Omental fat pad (tissue), 4 donors: Measurements from ENCODE around the gene URM1. TPM values are rescaled to one million over a fixed set of nuclear protein-coding genes. Genes with fewer than 3 reads are reported as not detected.

Experiments
- ATAC-seq: fragments of 150-250 bp; one replicate; pipeline ENCODE4 v1.9.1; 2016; ENCODE audit warnings: mild to moderate bottlenecking, moderate library complexity; ENCODE audit not compliant: low FRiP score
- DNase-seq: peaks from one replicate; pipeline ENCODE4 v3.0.0-alpha.2; 2019; ENCODE audit warnings: low spot score
- total RNA-seq, 4 donors: library from RNA; depleted of rRNA; stranded (reverse); fragments of >200 nt; gene quantifications; one replicate each; pipeline ENCODE4 v1.1.0, GENCODE V29; 2016
- TF ChIP-seq, protein P1 (sequence below), 3 donors: fragments of 450-650 bp; IDR thresholded peaks; one replicate each; pipeline ENCODE4 v1.5.1; 2016 to 2017; ENCODE audit warnings: antibody characterized with exemption in 3 of 3, mild to moderate bottlenecking in 3 of 3, moderate library complexity in 2 of 3

URM1 gene
- total RNA-seq, 4 donors from 2014 or later = 19.8 to 26.0 (median 23.8) TPM

DNA sequence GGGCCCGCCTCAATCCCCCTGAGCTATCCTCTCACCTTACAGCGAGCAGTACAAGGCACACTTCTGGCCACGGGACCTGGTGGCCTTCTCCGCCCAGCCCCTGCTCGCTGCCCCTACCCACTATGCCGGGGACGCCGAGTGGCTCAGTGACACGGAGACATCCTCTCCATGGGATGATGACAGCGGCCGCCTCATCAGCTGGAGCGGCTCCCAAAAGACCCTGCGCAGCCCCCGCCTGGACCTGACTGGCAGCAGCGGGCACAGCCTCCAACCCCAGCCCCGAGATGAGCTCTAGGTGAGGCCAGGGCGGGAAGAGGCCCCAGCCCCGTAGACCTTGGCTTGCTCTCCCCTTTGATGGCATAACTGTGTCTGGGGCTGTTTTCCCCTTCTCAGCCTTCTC lies 64.4 kb downstream of the URM1 start:
- ATAC-seq (no peak), DNase-seq (no peak)
- TF ChIP-seq, protein P1, sequence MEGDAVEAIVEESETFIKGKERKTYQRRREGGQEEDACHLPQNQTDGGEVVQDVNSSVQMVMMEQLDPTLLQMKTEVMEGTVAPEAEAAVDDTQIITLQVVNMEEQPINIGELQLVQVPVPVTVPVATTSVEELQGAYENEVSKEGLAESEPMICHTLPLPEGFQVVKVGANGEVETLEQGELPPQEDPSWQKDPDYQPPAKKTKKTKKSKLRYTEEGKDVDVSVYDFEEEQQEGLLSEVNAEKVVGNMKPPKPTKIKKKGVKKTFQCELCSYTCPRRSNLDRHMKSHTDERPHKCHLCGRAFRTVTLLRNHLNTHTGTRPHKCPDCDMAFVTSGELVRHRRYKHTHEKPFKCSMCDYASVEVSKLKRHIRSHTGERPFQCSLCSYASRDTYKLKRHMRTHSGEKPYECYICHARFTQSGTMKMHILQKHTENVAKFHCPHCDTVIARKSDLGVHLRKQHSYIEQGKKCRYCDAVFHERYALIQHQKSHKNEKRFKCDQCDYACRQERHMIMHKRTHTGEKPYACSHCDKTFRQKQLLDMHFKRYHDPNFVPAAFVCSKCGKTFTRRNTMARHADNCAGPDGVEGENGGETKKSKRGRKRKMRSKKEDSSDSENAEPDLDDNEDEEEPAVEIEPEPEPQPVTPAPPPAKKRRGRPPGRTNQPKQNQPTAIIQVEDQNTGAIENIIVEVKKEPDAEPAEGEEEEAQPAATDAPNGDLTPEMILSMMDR (IDR thresholded peaks at IDR 0.05) = no peak

DNA sequence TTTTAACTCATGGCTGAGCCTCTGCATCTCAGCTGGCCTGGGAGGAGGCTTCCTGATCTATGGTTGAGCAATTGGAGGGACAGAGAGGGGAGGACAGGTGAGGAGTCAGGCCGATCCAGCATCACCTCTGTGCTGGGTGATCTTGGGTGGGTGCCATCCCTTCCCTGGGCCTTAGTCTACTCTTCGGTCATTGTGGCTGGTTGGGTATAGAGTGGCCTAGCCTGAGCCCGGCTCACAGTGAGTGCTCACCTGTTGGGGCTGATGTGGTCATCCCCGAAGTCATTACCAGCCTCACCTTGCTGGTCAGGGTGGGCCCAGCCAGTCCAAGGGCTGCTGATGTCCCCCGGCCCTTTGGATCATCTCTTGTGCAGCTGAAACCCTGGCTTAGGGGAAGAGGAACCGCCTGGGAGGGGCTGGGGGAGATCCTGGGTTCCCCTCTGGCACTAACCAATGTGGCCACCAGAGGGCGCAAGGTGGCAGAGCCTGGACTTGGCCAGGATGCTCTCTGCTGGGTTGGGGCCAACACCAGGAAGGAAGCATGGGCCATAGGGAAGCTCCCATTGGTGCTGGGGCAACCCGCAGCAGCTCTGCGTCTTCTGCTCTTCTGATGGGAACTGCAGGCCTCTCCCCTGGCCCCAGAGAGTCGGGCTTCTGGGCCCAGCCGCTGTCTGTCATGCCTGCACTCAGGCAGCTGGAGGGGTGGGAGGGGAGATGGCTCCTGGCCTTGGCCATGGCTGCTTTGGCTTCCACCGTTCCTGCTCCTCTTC lies 67.4 kb downstream of the URM1 start:
- DNase-seq (peak; percentile 93), ATAC-seq (peak; percentile 89)
- TF ChIP-seq, protein P1 (IDR thresholded peaks at IDR 0.05) = peak in 1 of 3 donors; percentile 35

DNA sequence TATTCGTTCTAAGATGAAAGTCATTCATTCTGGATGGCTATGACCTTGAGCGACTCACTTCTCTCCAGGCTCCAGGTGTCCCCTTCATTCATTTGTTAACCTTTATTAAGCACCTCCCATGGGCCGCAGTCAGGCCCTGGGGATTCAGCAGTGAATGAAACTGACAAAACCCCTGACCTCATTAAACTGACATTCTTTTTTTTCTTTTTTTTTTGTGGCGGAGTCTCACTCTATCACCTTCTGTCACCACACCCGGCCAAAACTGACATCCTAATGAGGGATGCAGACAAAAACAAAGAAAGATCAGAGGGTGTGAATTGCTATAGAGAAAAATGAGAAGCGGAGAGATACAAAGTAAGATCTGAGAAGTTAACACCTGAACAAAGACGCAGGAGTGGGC lies 68.1 kb downstream of the URM1 start:
- TF ChIP-seq, protein P1 (IDR thresholded peaks at IDR 0.05) = no peak
- DNase-seq (no peak), ATAC-seq (no peak)

Other genes starting within 250 kb of the URM1 start
- 10 to 100 TPM; 34.6 to 59.4 (median 53.0) TPM for gene PTGES2, start 243.6 kb upstream of the URM1 start, total RNA-seq
- 1 to 10 TPM in 2 of 4 donors, not detected in 2; 1.7 TPM for gene LCN2, start 221.9 kb upstream of the URM1 start, total RNA-seq
- 100 to 1,000 TPM; 117 to 174 (median 138) TPM for gene BBLN, start 211.1 kb upstream of the URM1 start, total RNA-seq
- 10 to 100 TPM; 40.1 to 70.1 (median 52.5) TPM for gene CIZ1, start 179.8 kb upstream of the URM1 start, total RNA-seq
- 10 to 100 TPM in 3 of 4 donors, 1 to 10 TPM in 1; 4.0 to 60.5 (median 20.0) TPM for gene DNM1, start 168.0 kb upstream of the URM1 start, total RNA-seq
- gene GOLGA2, start 95.4 kb upstream of the URM1 start, total RNA-seq = 10 to 100 TPM; 63.0 to 99.8 (median 75.9) TPM
- 10 to 100 TPM in 3 of 4 donors, 1 to 10 TPM in 1; 10.0 to 33.3 (median 25.2) TPM for gene SWI5, start 95.1 kb upstream of the URM1 start, total RNA-seq
- 10 to 100 TPM in 2 of 4 donors, 1 to 10 TPM in 2; 9.1 to 10.3 (median 9.9) TPM for gene TRUB2, start 48.9 kb upstream of the URM1 start, total RNA-seq
- 10 to 100 TPM; 30.6 to 34.7 (median 32.8) TPM for gene COQ4, start 48.5 kb upstream of the URM1 start, total RNA-seq
- 10 to 100 TPM; 13.2 to 25.4 (median 16.1) TPM for gene SLC27A4, start 30.8 kb upstream of the URM1 start, total RNA-seq
- 10 to 100 TPM; 18.5 to 51.9 (median 24.1) TPM for gene CERCAM, start 49.5 kb downstream of the URM1 start, total RNA-seq
- gene ODF2, start 84.6 kb downstream of the URM1 start, total RNA-seq = 10 to 100 TPM; 16.8 to 27.1 (median 20.8) TPM
- gene GLE1, start 133.3 kb downstream of the URM1 start, total RNA-seq = 10 to 100 TPM; 13.0 to 22.4 (median 19.9) TPM
- 100 to 1,000 TPM; 231 to 381 (median 300) TPM for gene SPTAN1, start 181.2 kb downstream of the URM1 start, total RNA-seq